Tibial nerve (tissue), 4 donors: ENCODE data around the gene FAM209A.

Source experiments
- CTCF ChIP-seq, 5 experiments: fragments of 200-600 bp in 3 of 5; fragments of 450-650 bp in 2 of 5; sonication (generic) in 3 of 5; IDR thresholded peaks; one replicate each; pipeline ENCODE4 v1.5.1; 2016 to 2019; ENCODE audit warnings: antibody characterized with exemption in 5 of 5, mild to moderate bottlenecking in 3 of 5, moderate library complexity in 2 of 5
- EP300 ChIP-seq, 2 donors: sonication (generic); formaldehyde crosslinking; IDR thresholded peaks; one replicate each; pipeline ENCODE4 v1.6.1; 2017; ENCODE audit warnings: antibody characterized with exemption in 2 of 2, mild to moderate bottlenecking in 1 of 2
- POLR2A ChIP-seq, 2 donors: fragments of 450-650 bp; IDR thresholded peaks; one replicate each; pipeline ENCODE4 v1.6.1; 2017; ENCODE audit warnings: antibody characterized with exemption in 2 of 2, mild to moderate bottlenecking in 2 of 2, moderate library complexity in 2 of 2

- TF ChIP-seq CTCF (IDR thresholded peaks at IDR 0.05) (no peak), EP300 (IDR thresholded peaks at IDR 0.05) (no peak), POLR2A (IDR thresholded peaks at IDR 0.05) (no peak)
These were observed 34.4 kb downstream of the FAM209A start for GRCh38 chr20:56558968-56559367.
